Mesenchymal stem cell (in vitro differentiated cells and primary cell): Measurements from ENCODE around the gene TEX12.
"Not testable (repeated sequence)": the region's sequence is repeated elsewhere in the genome, so short reads cannot be mapped to it uniquely, and the experiment has no call there.

Source experiments
- DNase-seq: peaks from one replicate; pipeline ENCODE4 v3.0.0-alpha.2; 2013
- H2AFZ ChIP-seq: one replicate; pipeline ENCODE4 v1.6.1; 2013; ENCODE audit warnings: low read depth, mild to moderate bottlenecking, control low read depth, inconsistent platforms, low read length, moderate library complexity
- H2AK5ac ChIP-seq: 2 replicates; pipeline ENCODE4 v1.6.1; 2013; ENCODE audit warnings: low read length, moderate library complexity, mild to moderate bottlenecking, inconsistent platforms; ENCODE audit not compliant: severe bottlenecking
- H2BK120ac ChIP-seq: one replicate; pipeline ENCODE4 v1.6.1; 2013; ENCODE audit warnings: low read depth, mild to moderate bottlenecking, inconsistent platforms, low read length, moderate library complexity
- H2BK12ac ChIP-seq, 2 experiments: one replicate each; pipeline ENCODE4 v1.6.1; 2013; ENCODE audit warnings: inconsistent platforms in 2 of 2, low read length in 2 of 2, mild to moderate bottlenecking in 2 of 2, moderate library complexity in 2 of 2, control low read depth in 1 of 2
- H2BK15ac ChIP-seq: one replicate; pipeline ENCODE4 v1.6.1; 2013; ENCODE audit warnings: mild to moderate bottlenecking, low read depth, inconsistent platforms; ENCODE audit not compliant: poor library complexity, severe bottlenecking
- H2BK5ac ChIP-seq: 2 replicates; pipeline ENCODE4 v1.6.1; 2013; ENCODE audit warnings: low read depth, mild to moderate bottlenecking, low read length, control low read depth, inconsistent platforms; ENCODE audit not compliant: poor library complexity, severe bottlenecking
- H3K14ac ChIP-seq, 2 experiments: one replicate each; pipeline ENCODE4 v1.6.1; 2013; ENCODE audit warnings: inconsistent platforms in 2 of 2, low read length in 2 of 2, control low read depth in 1 of 2, mild to moderate bottlenecking in 1 of 2, moderate library complexity in 1 of 2
- H3K18ac ChIP-seq, 2 experiments: one replicate each; pipeline ENCODE4 v1.6.1; 2013; ENCODE audit warnings: inconsistent platforms in 2 of 2, low read length in 2 of 2, control low read depth in 1 of 2, low read depth in 1 of 2, mild to moderate bottlenecking in 1 of 2
- H3K23ac ChIP-seq, 2 experiments: one replicate each; pipeline ENCODE4 v1.6.1; 2013; ENCODE audit warnings: inconsistent platforms in 2 of 2, low read length in 2 of 2, mild to moderate bottlenecking in 2 of 2, moderate library complexity in 2 of 2, control low read depth in 1 of 2
- H3K27ac ChIP-seq: 2 replicates; pipeline ENCODE4 v1.5.1; 2013; ENCODE audit warnings: mild to moderate bottlenecking, moderate library complexity, low read length, control low read depth, inconsistent platforms; ENCODE audit not compliant: poor library complexity, severe bottlenecking
- H3K27me3 ChIP-seq, 2 experiments: 2 replicates each; pipeline versions ENCODE4 v1.6.1 to v1.7.0; 2013; ENCODE audit warnings: low read length in 2 of 2, mild to moderate bottlenecking in 2 of 2, moderate library complexity in 2 of 2, control low read depth in 1 of 2, inconsistent platforms in 1 of 2; ENCODE audit not compliant: control insufficient read depth in 1 of 2, insufficient read depth in 1 of 2
- H3K36me3 ChIP-seq, 2 experiments: 2 replicates each; pipeline versions ENCODE4 v1.6.1 to v1.7.0; 2013; ENCODE audit warnings: low read length in 2 of 2, control low read depth in 1 of 2, inconsistent platforms in 1 of 2, low read depth in 1 of 2, mild to moderate bottlenecking in 1 of 2; ENCODE audit not compliant: insufficient read depth in 2 of 2, control insufficient read depth in 1 of 2
- H3K4ac ChIP-seq, 2 experiments: one replicate each; pipeline ENCODE4 v1.6.1; 2013; ENCODE audit warnings: inconsistent platforms in 2 of 2, low read length in 2 of 2, mild to moderate bottlenecking in 2 of 2, moderate library complexity in 2 of 2, control low read depth in 1 of 2, low read depth in 1 of 2
- H3K4me1 ChIP-seq: 2 replicates; pipeline ENCODE4 v1.6.1; 2013; ENCODE audit warnings: low read depth, low read length, control low read depth; ENCODE audit not compliant: control insufficient read depth, insufficient read depth
- H3K4me2 ChIP-seq: 2 replicates; pipeline ENCODE4 v1.6.1; 2013; ENCODE audit warnings: low read length, mild to moderate bottlenecking, inconsistent platforms; ENCODE audit not compliant: poor library complexity, severe bottlenecking
- H3K4me3 ChIP-seq, 2 experiments: 2 replicates each; pipeline versions ENCODE4 v1.5.1 to v1.7.0; 2013; ENCODE audit warnings: low read length in 2 of 2, mild to moderate bottlenecking in 2 of 2, control low read depth in 1 of 2, low read depth in 1 of 2; ENCODE audit not compliant: insufficient read depth in 1 of 2
- H3K79me1 ChIP-seq: replicated peaks from 2 replicates; pipeline ENCODE4 v1.6.1; 2013; ENCODE audit warnings: mild to moderate bottlenecking, control low read depth, low read length, inconsistent platforms; ENCODE audit not compliant: poor library complexity, severe bottlenecking
- H3K9ac ChIP-seq: 2 replicates; pipeline ENCODE4 v1.7.0; 2013; ENCODE audit warnings: mild to moderate bottlenecking, low read length, moderate library complexity
- H3K9me3 ChIP-seq: 2 replicates; pipeline ENCODE4 v1.7.0; 2013; ENCODE audit warnings: mild to moderate bottlenecking, low read length; ENCODE audit not compliant: control insufficient read depth
- H4K8ac ChIP-seq: one replicate; pipeline ENCODE4 v1.6.1; 2013; ENCODE audit warnings: inconsistent platforms, mild to moderate bottlenecking, low read length, moderate library complexity
- H4K91ac ChIP-seq: one replicate; pipeline ENCODE4 v1.6.1; 2013; ENCODE audit warnings: mild to moderate bottlenecking, low read length, inconsistent platforms
- WGBS: methylation state at CpG from one replicate; pipeline ENCODE4 v1.1.7; 2013; ENCODE audit warnings: mixed read lengths; 5-methylcytosine and 5-hydroxymethylcytosine counted together

The TEX12 gene

GRCh38 chr11:112196519-112197087 is 29.4 kb downstream of the TEX12 start:
- Histone ChIP-seq H4K91ac (no peak overlapping the region), H2AK5ac (no peak overlapping the region), H4K8ac (no peak overlapping the region), H2BK15ac (no peak overlapping the region), H2BK120ac (no peak overlapping the region), H3K4me3 (no peak overlapping the region), H3K79me1 (no peaks in the 10 kb centered on the region), H3K9ac (no peak overlapping the region), H3K4me2 (no peak overlapping the region), H3K23ac (no peak overlapping the region), H2BK5ac (no peak overlapping the region), H3K9me3 (no peaks in the 10 kb centered on the region), H3K27ac (no peak overlapping the region), H3K4ac (no peak overlapping the region), H2BK12ac (no peak overlapping the region), H3K36me3 (no peaks in the 10 kb centered on the region), H3K4me1 (peaks cover 2% of the 10 kb centered on the region), H3K27me3 (no peaks in the 10 kb centered on the region), H3K18ac (no peak overlapping the region), H3K14ac (no peak overlapping the region), H2AFZ (no peak overlapping the region)
- DNase-seq, result no peak
- 95% methylated on average over 2 of the region's 2 CpGs for WGBS

GRCh38 chr11:112199101-112199500 is 31.9 kb downstream of the TEX12 start:
- H2BK12ac ChIP-seq, H3K27ac ChIP-seq, H3K4me1 ChIP-seq, H2AK5ac ChIP-seq, H3K18ac ChIP-seq, H3K4me3 ChIP-seq, H3K9ac ChIP-seq, H2BK5ac ChIP-seq, H3K27me3 ChIP-seq, H3K14ac ChIP-seq, H3K4ac ChIP-seq, H2BK120ac ChIP-seq, H3K9me3 ChIP-seq, H2BK15ac ChIP-seq, DNase-seq, H4K8ac ChIP-seq, H3K36me3 ChIP-seq, H3K79me1 ChIP-seq, H2AFZ ChIP-seq, H3K4me2 ChIP-seq, H4K91ac ChIP-seq, H3K23ac ChIP-seq: not testable (repeated sequence)
- WGBS, result 67% methylated on average over 2 of the region's 4 CpGs

GRCh38 chr11:112200252-112200651 is 33.1 kb downstream of the TEX12 start:
- no peak overlapping the region for H3K23ac ChIP-seq
- H2AFZ ChIP-seq, result no peak overlapping the region
- no peak overlapping the region for H2BK15ac ChIP-seq
- H3K36me3 ChIP-seq, result no peaks in the 10 kb centered on the region
- H4K8ac ChIP-seq, result no peak overlapping the region
- no peak overlapping the region for H4K91ac ChIP-seq
- WGBS, result no CpG with 5 or more reads among the region's 2 CpGs
- H3K4me3 ChIP-seq, result no peak overlapping the region
- no peak overlapping the region for H3K4ac ChIP-seq
- no peak overlapping the region for H3K18ac ChIP-seq
- no peak overlapping the region for H3K27ac ChIP-seq
- no peaks in the 10 kb centered on the region for H3K4me1 ChIP-seq
- no peak overlapping the region for H2BK12ac ChIP-seq
- no peak overlapping the region for H2BK5ac ChIP-seq
- no peak overlapping the region for H3K9ac ChIP-seq
- H3K14ac ChIP-seq, result no peak overlapping the region
- H2AK5ac ChIP-seq, result no peak overlapping the region
- H3K79me1 ChIP-seq, result no peaks in the 10 kb centered on the region
- no peaks in the 10 kb centered on the region for H3K9me3 ChIP-seq
- no peak overlapping the region for H3K4me2 ChIP-seq
- H3K27me3 ChIP-seq, result no peaks in the 10 kb centered on the region
- no peak overlapping the region for H2BK120ac ChIP-seq
- no peak for DNase-seq

GRCh38 chr11:112206071-112206470 is 38.9 kb downstream of the TEX12 start:
- no peaks in the 10 kb centered on the region for H3K27me3 ChIP-seq
- H3K36me3 ChIP-seq, result no peaks in the 10 kb centered on the region
- WGBS, result 97% methylated on average over 22 of the region's 23 CpGs

More at GRCh38 chr11:112206071-112206470, 38.9 kb downstream of the TEX12 start:
- Histone ChIP-seq H3K14ac (no peak overlapping the region), H2BK15ac (no peak overlapping the region), H2BK120ac (no peak overlapping the region), H4K8ac (no peak overlapping the region), H3K18ac (no peak overlapping the region), H3K9ac (no peak overlapping the region), H2BK5ac (no peak overlapping the region), H4K91ac (no peak overlapping the region), H3K4me1 (no peaks in the 10 kb centered on the region), H3K9me3 (no peaks in the 10 kb centered on the region), H3K27ac (no peak overlapping the region), H3K79me1 (no peaks in the 10 kb centered on the region), H3K23ac (no peak overlapping the region), H2AK5ac (no peak overlapping the region), H3K4ac (no peak overlapping the region), H3K4me3 (no peak overlapping the region), H2AFZ (no peak overlapping the region), H2BK12ac (no peak overlapping the region), H3K4me2 (no peak overlapping the region)
- no peak for DNase-seq
